NCI-H345 treated with DMSO at 0.1 percent for 48 hours (cell line): ENCODE measurements around the gene SLCO2B1.
A peak's percentile ranks its signal among the peaks of the same experiment; 100 is the strongest.

Source experiments
- DNase-seq: peaks from one replicate; lab custom pipeline; 2025; ENCODE audit not compliant: unreplicated experiment; lab: John Stamatoyannopoulos, UW

Gene SLCO2B1

DNA sequence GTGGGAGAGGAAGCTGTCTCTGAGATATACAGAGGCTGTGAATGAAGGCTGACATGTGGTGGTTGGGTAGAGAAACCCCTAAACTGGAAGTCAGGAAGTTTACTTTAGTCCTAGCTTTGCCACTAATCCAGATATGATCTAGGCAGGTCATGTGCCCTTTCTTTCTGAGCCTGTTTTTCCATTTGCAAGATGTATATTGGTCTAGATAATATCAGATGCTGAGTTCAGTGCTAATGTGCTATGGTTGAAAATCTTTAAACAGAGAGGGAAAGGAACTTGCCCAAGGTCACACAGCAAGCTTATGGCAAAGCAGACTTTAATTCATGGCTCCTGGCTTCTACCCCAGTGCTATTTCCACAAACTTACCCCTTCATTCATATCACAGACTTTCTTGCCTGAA, 63.9 kb downstream of the SLCO2B1 start:
- no peak for DNase-seq

DNA sequence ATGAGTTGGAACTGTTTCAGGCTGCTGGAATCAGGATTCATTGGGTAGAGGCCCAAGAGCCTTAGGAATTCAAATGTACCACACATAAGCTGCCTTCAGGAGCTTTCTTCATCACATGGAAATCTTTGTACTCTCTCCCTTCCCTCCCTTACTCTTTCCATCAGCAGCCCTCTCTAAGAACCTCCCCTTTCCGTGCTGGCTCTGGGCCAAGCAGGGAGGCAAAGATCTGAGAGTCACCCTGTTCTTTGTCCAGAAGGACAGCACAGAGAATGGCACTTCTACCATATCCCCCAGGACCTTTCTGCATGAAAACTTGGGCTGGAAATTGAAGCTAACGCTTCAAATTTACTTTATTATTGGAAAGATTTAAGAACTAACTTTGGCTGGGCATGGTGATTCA, 69.0 kb downstream of the SLCO2B1 start:
- DNase-seq = no peak

DNA sequence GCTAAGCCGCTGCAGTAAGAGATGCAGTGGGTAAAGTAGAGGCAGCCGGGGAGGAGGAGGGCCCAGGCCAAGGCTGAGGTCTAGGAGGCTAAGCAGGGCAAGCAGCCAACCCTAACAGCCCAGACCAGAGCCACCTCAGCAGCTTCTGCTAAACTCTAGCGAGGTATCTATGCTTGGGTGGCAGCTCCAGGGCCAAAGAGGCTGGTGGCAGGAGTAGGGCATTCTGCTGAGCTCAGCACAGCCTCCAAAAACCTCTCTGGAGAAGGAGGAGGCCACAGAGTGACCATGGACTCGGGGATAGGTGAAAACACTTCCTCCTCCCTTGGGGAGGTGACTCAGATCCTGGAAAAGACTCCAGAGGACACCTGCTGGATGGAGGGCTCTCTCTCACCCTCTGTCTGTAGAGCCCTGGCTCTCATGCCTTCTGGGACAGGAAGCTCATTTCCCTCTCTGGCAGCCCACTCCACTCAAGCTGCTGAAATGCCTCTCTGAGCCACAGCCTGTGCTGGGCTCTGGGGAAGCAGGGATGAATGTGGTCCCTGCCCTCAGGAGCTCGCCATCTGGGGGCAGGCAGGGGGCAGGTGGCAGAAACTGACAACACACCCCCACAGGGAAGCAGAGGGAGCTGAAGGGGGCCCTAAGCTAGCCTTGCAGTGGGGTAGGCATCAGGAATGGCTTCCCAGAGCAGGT, 73.2 kb downstream of the SLCO2B1 start:
- no peak for DNase-seq

DNA sequence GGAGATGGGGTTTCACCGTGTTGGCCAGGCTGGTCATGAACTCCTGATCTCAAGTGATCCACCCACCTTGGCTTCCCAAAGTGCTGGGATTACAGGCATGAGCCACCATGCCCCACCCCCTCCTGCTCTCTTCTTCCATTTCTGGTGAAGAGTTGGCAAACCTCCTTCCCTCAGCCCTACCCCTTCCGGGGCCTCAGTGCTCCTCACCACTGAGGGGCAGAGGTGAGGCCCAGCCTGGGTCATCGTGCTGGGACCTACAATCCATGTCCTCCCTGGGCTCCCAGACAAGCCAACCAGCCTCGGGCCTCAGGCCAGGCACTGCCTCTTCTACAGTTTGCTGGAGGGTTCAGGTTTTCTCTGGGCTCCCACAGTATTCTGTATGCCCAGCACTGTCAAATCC, 74.9 kb downstream of the SLCO2B1 start:
- no peak for DNase-seq

DNA sequence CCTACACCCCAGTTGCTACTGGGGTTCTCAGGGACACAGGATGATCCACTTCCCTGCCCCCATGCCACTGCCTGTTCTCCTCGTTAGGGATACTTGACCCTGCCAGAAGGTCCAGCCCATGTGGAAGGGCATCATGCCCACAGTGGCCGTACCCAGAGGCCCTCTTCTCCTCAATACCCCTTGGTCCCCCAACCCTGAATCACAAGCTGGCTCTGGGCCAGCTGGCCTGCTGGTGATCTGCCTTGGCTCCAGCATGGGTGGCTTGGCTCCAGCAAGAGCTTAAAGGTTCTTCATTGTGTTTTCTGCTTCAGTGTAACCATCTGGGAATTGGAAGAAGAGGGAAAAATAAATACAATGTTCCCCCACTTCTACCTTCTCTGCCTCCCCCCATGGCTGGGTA, 78.6 kb downstream of the SLCO2B1 start:
- no peak for DNase-seq

DNA sequence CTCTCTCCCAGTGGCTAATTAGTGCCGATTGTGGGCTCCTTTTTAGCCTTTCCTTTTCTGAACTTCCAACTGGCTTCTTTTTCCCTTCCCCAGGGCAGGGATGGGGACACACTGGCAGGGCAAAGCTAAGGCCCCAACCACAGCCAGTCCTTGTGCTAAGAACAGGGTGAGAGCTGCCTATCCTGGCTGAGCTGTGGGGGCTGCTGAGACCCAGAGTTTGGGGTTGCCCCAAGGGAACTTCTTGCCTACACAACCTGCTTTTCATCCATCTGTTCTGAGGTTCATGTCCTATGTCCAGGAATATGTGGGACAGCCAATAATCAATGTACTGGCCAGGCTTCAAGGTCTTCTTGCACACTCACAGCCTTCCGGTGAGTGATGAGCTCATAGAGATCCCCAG, 79.7 kb downstream of the SLCO2B1 start:
- DNase-seq = no peak

DNA sequence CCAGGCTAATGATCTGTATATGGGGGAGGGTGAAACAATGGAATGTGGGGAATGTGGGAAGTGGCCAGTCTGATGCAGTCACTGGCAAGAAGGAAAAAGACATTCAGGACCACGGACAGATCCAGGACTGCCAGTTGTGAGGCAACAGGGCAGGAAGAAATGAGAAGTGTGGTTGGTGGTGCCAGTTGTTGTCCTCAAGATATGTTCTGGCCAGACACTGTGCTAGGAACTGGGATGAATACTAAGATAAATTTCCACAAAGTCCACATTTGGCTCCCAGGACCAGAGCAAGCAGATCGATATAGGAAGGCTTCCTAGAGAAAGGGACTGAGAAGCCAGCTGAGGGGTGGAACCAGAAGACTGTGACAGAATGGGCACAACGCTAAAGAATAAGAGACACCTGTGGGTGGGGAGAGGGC, 82.9 kb downstream of the SLCO2B1 start:
- no peak for DNase-seq

DNA sequence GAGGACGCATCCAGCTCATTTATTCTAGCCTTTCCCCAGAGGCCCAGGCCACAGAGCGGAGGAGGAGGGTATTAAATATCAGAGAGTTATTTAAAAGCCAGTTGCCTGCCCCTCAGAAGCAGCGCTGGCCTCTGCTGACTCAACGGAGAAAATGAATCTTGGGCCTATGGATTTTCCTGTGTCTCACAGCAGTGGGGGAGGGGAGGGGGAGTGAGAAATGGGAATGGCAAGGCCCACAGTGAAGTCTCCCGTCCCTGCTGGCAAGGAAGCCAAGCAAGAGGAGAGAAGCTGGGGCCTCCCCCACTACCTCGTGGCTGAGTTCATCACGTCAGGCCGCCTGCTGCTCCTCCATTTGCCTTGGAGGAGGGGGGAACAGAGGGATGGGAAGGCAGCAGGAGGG, 85.2 kb downstream of the SLCO2B1 start:
- DNase-seq = no peak

DNA sequence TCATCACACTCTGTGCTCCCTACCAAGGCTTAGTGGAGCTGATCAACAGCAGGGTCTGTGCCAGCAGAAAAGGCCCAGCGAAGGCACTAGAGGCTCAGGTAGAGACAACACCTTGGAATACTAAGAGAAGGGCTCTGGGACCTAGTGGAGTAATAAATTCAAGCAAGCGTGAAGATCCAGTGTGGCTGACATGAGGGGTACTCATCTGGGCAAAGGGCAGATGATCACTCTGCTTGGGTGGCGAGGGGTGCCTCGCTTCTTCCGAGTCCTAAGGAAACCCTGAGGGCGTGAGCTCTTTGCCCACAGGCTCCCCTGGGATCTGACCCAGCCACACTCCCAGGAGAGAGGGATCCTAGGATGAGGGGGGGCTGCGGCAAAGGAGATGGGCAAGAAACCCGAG, 86.1 kb downstream of the SLCO2B1 start:
- DNase-seq = no peak

DNA sequence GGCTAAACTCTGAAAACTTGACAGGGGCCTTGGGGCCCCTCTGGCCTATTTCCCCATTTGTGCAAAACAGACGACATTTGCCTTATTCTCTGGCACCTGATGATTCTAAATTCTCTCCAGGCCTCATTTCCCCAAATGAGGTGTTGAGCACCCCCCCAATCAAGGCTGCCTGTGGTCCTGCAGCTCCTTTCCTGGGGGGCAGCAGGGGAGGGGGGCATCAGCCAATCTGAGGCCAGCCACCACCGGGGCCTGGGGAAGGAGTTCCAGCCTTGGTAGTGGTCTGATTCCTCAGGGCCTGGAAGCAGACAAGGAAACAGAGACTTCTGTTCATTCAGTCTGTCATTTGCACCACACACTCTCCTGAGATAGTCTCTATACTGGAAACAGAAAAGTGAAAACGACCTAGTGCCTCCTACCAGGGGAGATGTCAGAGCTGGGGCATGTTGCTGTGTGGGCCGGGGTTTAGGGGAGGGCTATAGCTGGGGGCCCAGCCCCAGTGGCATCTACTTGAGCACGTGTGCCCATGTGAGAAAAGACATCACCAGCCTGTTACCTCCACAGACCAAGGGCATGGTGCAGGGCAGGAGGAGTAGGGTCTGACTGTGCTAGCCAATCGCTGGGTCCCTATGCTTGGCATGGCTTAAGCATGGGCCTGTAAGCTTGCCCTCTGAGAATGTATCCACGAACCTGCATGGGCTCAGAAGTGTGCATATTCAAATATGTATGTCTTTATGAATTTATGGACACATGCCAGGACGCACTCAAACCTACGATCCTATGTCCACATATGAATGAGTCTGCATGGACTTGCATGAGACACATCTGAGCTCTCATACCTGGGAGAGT, 87.9 kb downstream of the SLCO2B1 start:
- no peak for DNase-seq

DNA sequence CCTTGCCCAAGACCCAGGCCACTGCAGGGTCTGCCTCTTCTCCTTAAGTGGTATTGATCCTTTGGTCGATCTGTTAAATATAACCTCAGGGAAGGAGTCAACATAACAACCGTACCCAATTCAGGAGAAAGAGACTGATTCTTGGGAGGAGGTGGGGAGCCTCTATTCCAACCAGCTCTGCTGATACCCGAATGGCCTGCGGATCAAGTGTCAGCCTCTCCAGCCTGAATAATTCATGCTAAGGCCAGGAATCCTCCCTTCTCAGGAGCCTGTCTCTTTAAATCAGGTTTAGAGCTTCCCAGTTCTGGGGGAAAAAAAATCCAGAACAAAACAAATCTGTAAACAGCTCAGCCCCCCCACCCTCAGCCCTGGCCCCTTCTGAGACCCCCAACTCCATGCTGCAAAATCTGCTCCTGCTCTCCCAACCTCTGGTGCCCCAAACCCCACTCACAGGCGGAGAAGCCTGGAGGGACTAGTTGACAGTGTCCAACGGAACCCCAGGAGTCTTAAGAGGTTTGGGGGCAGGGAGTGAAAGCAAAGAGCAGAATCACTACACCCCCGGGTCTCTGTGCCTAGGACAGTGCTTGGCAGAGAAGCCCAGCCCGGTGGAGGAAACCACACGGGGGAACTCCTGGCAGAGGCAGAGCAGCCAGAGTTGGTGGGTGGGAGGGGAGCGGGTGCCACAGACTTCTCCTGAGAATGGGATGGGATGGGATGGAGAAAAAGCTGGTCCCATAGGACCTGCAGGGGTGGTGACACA, 88.8 kb downstream of the SLCO2B1 start:
- DNase-seq = no peak

DNA sequence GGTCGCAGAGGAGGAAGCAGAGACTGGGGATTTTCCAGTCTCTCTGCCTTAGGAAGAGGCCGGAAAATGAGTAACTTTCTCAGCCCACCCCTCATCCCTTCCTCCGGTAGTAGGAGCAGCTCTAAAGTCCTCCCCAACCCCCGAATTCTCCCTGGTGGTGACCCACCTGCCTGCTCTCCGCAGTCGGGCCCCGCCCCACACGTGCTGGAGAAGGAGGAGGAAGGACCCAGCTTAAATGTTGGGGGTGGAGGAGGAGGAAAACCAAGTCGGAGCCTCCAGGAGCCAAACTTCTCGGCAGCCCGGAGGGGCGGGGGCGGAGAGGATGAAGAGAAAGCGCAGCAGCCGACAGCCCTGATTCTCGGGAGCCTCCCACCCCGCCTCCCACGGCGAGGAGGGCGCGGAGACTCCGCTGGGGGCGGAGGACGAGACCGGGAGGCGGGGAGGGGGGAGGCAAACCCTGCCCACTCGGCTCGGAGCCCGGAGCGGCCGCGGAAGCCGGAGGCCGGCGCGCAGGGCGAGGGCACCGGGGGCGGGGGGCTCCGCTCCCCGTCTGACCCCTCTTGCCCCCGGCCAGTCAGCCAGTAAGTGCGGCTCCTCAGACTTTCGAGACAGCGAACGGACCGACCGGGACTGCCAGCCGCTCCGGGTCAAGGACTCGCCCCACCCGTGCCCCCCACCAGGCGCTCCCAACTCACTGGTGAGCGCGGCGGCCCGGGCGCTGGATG, 89.6 kb downstream of the SLCO2B1 start, which contains the start of gene TPBGL:
Gene TPBGL (plus strand): TSS at position 464 of the 725 bp plus-strand sequence. CDS start 276 bp downstream, outside the sequence.
- DNase-seq = no peak

DNA sequence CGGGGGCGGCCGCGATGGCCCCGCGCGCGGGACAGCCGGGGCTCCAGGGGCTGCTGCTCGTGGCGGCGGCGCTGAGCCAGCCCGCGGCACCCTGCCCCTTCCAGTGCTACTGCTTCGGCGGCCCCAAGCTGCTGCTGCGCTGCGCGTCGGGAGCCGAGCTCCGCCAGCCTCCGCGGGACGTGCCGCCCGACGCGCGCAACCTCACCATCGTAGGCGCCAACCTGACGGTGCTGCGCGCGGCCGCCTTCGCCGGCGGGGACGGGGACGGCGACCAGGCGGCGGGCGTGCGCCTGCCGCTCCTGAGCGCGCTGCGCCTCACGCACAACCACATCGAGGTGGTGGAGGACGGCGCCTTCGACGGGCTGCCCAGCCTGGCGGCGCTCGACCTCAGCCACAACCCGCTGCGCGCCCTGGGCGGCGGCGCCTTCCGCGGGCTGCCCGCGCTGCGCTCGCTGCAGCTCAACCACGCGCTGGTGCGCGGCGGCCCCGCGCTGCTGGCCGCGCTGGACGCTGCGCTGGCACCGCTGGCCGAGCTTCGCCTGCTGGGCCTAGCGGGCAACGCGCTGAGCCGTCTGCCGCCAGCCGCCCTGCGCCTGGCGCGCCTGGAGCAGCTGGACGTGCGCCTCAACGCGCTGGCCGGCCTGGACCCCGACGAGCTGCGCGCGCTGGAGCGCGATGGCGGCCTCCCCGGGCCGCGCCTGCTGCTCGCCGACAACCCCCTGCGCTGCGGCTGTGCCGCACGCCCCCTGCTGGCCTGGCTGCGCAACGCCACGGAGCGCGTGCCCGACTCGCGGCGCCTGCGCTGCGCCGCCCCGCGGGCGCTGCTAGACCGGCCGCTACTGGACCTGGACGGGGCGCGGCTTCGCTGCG, 90.4 kb downstream of the SLCO2B1 start:
- peak; percentile 75 for DNase-seq

DNA sequence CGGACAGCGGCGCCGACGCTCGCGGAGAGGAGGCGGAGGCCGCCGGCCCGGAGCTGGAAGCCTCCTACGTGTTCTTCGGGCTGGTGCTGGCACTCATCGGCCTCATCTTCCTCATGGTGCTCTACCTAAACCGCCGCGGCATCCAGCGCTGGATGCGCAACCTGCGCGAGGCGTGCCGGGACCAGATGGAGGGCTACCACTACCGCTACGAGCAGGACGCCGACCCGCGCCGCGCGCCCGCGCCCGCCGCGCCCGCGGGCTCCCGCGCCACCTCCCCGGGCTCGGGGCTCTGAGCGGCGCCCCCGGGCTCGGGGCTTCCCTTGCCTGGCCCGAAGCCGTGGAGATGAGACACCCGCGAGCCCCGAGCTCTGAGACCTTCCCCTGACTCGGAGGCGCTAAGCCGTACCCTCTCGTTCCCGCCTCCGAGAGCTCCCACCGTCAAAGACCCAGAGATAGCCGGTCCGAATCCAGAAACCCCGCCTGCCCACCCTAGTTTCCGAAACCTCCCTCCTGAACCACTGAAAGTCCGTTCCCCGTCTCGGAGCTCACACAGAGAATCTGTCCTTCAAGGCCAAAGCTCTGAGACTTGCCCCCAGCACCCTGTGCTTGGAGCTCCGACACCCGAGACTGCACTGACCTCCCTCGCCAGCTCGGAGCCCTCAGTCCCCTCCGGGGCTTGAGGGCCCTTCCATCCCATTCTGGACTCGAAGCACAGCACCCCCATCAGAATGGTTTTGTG, 91.2 kb downstream of the SLCO2B1 start:
- DNase-seq = no peak

DNA sequence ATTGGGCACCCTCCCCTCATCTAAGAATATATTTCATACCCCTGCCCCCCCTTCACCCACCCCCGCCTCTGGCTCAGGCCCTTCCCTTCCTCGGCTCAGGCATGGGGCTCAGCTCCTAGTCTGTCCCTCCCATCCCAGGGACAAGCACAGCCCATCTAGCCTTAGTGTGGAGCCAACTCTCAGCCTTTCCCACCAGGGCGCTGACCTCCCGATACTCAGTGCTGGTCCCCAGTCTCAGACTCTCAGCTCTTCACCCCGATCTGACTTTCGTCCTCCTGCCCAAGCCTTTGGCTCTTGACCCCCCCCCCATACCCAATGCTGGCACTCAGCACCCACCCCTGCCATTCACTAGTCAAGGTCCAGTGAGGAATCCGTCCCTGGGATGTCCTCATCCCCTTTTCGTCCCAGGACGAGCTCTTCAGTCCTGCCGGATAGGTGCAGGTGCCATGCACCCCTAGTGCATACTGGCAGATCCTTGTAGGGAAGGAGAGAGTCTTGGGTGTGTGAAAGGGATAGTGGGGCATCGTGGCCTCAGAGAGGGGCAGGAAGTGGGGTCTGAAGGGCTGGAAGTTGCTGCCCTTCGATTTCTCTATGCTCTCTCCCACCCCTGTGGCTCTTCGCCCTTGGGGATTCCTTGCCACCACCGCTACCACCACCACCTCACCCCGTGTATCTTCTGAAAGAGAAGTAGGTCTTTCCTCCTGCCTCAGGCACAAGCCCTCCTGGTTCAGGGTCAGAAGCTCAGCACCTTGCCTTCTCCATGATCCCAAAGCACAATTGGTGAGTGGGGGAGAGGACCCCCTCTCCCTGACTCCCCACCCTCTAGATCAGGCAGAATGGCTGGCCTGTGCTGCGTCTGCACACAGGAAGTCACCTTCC, 92.1 kb downstream of the SLCO2B1 start:
- no peak for DNase-seq

DNA sequence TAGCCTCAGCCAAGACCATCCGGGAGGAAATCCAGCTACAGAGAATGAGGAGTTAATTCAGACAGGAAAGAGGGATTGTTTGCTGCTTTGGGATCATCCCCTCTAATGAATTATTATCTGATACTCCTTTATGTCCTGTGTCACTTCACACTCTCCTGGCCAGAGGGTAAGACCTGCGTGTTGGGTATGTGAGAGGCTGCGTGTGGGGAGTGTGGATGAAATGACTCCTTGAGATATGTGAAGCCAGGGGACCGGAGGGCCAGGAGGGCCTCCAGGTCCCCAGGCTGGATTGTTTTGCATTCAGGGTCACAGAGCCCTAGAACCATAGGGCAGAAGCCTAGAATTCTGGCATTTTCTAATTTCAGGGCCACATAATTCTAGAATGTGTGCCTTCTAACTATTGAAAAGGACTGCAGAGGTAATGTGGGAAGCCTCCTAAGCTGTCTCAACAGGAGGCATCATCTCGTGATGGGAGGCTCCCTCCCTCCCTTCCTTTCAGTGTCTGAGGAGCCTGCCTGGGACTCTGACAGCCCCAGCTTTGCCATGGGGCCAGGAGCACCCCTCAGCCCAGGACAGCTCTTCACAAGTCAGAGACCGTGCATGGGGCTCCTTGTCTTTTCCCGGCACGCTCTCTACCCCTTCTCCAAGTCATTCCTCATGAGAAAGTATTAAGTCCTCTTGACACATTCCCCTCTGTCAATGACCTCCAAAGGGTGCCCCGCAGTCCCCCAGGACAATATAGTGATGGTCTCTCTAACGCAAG, 93.3 kb downstream of the SLCO2B1 start:
- no peak for DNase-seq

DNA sequence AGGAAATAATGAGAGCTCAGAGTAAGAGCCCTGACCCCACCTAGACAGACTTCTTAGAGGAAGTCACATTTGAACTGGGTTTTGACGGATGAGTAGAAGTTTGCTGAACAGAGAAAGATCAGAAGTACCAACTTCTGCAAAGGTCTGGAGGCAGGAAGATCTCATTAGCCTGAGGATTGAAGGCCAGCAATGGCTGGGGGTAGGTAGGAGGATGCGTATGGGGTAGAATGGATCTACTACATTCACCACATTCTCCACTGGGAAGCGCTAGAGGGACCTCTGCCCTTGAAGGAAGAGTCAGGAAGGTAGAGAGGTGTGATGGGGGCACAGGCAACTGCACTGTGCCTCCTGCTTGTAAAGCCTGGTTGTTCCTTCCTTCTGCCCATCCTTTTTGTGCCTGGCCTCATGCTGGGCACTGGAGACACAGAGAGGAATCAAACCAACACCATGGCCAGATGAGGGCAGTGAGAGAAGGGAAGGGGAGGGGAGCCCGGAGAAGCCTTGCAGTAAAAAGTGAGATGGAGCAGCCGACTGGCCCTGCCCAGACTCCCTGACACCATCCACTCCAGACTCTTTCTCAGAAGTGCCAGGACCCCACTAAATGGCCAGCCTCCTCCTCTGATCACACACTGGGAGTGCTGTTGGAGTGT, 94.6 kb downstream of the SLCO2B1 start:
- no peak for DNase-seq
